ENCODE data around the gene MAP3K19. TPM values are rescaled to one million over a fixed set of nuclear protein-coding genes. Genes with fewer than 3 reads are reported as not detected.

MAP3K19 gene
- total and polyA plus RNA-seq, 2 of the 8 experiments (the other 6 are each of a cell fraction or from before 2014, with no cell fraction given): not detected

DNA sequence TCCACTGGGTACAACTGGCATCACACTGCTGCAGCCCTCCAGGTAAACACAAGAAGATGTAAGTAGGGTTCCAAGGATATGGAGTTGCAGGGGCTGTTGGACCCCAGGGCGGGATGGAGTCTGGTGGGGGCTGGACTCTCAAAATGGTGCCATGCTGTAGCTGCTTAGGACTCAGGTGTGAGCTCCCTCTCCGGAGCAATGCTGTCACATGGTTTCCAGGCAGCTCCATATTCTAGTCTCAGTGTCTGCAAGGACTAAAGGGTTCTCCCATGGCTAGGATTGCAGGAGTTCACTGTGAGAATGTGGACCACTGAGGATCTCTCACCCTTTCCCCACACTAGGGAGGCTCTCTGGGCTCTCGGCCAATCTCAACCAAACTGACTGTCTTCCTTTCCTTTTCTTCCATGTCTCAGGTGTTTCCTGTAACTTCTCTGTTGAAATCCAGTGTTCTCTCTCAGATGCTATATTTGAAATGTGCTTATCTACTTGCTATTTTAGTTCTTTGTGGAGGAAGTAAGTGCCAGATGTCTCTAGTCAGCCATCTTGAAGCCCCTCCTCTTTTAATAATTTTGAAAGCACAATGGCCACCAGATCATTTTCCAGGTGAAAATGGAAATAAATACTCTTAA lies 71.1 kb downstream of the MAP3K19 start (continued):
- no peak for TF ChIP-seq EZH2 (IDR thresholded peaks at IDR 0.05; ENCODE audit: low read depth, low read length, severe bottlenecking)
- no peak for TF ChIP-seq SP4 (IDR thresholded peaks at IDR 0.05; ENCODE audit: low read length)

Data from H1 (cell line).